HCT116 (cell line): Measurements from ENCODE around the gene MRRF.

Source experiments
- ELF1 ChIP-seq: IDR thresholded peaks from 2 replicates; pipeline ENCODE4 v1.6.1; 2012; ENCODE audit warnings: low read depth, borderline replicate concordance
- EZH2 ChIP-seq: fragments of 200-600 bp; sonication (generic); IDR thresholded peaks from 2 replicates; pipeline ENCODE4 v1.6.1; 2017; ENCODE audit warnings: antibody characterized with exemption, mixed run types
- EZH2phosphoT487 ChIP-seq: fragments of 200-600 bp; IDR thresholded peaks from 2 replicates; pipeline ENCODE4 v1.6.1; 2018; ENCODE audit warnings: antibody characterized with exemption, borderline replicate concordance
- POLR2A ChIP-seq: IDR thresholded peaks from 2 replicates; pipeline ENCODE4 v1.7.0; 2011; ENCODE audit warnings: borderline replicate concordance; ENCODE audit not compliant: insufficient read depth, insufficient read length; ENCODE audit errors: extremely low read depth
- RAD21 ChIP-seq: IDR thresholded peaks from 2 replicates; pipeline ENCODE4 v1.6.1; 2012; ENCODE audit warnings: low read depth, mild to moderate bottlenecking
- SIN3A ChIP-seq: IDR thresholded peaks from 2 replicates; pipeline ENCODE4 v1.6.1; 2012; ENCODE audit warnings: low read depth
- TCF7L2 ChIP-seq: IDR thresholded peaks from 2 replicates; pipeline ENCODE4 v1.7.0; 2011; ENCODE audit warnings: borderline replicate concordance, inconsistent platforms; ENCODE audit not compliant: insufficient read depth, insufficient read length; ENCODE audit errors: extremely low read depth
- TF ChIP-seq, protein P1 (sequence below), 3 experiments: fragments of 200-600 bp in 1 of 3; sonication (generic) in 1 of 3; IDR thresholded peaks in 2 of 3; conservative IDR thresholded peaks in 1 of 3; 2 replicates each; pipeline ENCODE4 v1.5.1; 2012 to 2017; ENCODE audit warnings: low read depth in 2 of 3, low read length in 2 of 3, antibody characterized with exemption in 1 of 3, borderline replicate concordance in 1 of 3, control low read depth in 1 of 3, mild to moderate bottlenecking in 1 of 3, mixed read lengths in 1 of 3, mixed run types in 1 of 3, moderate library complexity in 1 of 3; ENCODE audit not compliant: insufficient read depth in 1 of 3
- TF ChIP-seq, protein P2 (sequence below): IDR thresholded peaks from 2 replicates; pipeline ENCODE4 v1.6.1; 2012

DNA sequence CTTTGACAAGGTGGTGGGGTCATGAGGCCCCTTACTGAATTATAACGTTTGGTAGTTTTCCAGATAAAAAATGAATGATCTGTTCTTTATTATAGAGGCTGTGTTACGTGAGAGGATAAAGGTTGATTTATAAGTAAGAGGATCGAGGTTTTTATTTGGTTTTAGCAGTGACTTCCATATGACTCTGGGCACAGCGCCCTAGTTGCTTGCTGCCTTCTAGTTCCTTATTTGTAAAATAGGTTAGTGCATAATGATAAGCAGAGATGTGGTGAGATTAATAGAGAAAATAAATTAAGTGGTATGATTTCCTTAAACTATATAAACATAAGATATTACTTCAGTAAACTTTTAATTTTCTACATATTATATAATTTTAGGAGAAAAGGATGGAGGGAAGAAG lies 29.8 kb downstream of the MRRF start:
- TF ChIP-seq EZH2 (no peak), POLR2A (no peak), RAD21 (no peak), EZH2phosphoT487 (no peak), SIN3A (no peak), ELF1 (no peak), TCF7L2 (no peak)
- TF ChIP-seq, protein P1, sequence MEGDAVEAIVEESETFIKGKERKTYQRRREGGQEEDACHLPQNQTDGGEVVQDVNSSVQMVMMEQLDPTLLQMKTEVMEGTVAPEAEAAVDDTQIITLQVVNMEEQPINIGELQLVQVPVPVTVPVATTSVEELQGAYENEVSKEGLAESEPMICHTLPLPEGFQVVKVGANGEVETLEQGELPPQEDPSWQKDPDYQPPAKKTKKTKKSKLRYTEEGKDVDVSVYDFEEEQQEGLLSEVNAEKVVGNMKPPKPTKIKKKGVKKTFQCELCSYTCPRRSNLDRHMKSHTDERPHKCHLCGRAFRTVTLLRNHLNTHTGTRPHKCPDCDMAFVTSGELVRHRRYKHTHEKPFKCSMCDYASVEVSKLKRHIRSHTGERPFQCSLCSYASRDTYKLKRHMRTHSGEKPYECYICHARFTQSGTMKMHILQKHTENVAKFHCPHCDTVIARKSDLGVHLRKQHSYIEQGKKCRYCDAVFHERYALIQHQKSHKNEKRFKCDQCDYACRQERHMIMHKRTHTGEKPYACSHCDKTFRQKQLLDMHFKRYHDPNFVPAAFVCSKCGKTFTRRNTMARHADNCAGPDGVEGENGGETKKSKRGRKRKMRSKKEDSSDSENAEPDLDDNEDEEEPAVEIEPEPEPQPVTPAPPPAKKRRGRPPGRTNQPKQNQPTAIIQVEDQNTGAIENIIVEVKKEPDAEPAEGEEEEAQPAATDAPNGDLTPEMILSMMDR (IDR thresholded peaks at IDR 0.05 in 2 of 3, conservative IDR thresholded peaks at IDR 0.05 in 1 of 3; ENCODE audit: borderline replicate concordance in 1 of 3, insufficient read depth in 1 of 3, low read depth in 2 of 3, low read length in 2 of 3), result no peak
- TF ChIP-seq, protein P2, sequence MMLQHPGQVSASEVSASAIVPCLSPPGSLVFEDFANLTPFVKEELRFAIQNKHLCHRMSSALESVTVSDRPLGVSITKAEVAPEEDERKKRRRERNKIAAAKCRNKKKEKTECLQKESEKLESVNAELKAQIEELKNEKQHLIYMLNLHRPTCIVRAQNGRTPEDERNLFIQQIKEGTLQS, result no peak
